ENCODE data around the gene TUT4. TPM values are rescaled to one million over a fixed set of nuclear protein-coding genes. Genes with fewer than 3 reads are reported as not detected.
"Not testable (repeated sequence)": the region's sequence is repeated elsewhere in the genome, so short reads cannot be mapped to it uniquely, and the experiment has no call there.

TUT4 gene
- total RNA-seq, 1 experiment from 2014 or later = 10.9 TPM

- Histone ChIP-seq H3K36me3 (no peaks in the 10 kb centered on the region), H3K4me3 (no peak overlapping the region), H3K27me3 (no peaks in the 10 kb centered on the region), H3K9me3 (no peaks in the 10 kb centered on the region)
- DNase-seq = no peak
These were observed 26.5 kb upstream of the TUT4 start for GRCh38 chr1:52579415-52579814.

GRCh38 chr1:52578066-52578465, 25.2 kb upstream of the TUT4 start:
- DNase-seq, H3K9me3 ChIP-seq, H3K4me3 ChIP-seq, H3K27me3 ChIP-seq, H3K36me3 ChIP-seq: not testable (repeated sequence)

- peaks cover 5% of the 10 kb centered on the region for H3K9me3 ChIP-seq
- no peak for DNase-seq
- H3K4me3 ChIP-seq = no peak overlapping the region
- no peaks in the 10 kb centered on the region for H3K36me3 ChIP-seq
- no peaks in the 10 kb centered on the region for H3K27me3 ChIP-seq
These were observed 23.2 kb upstream of the TUT4 start for GRCh38 chr1:52576074-52576473.

GRCh38 chr1:52574594-52574993, 21.7 kb upstream of the TUT4 start:
- H3K27me3 ChIP-seq = no peaks in the 10 kb centered on the region
- peak; percentile 61 for DNase-seq
- H3K4me3 ChIP-seq = no peak overlapping the region
- peaks cover 5% of the 10 kb centered on the region for H3K9me3 ChIP-seq
- no peaks in the 10 kb centered on the region for H3K36me3 ChIP-seq

- no peaks in the 10 kb centered on the region for H3K27me3 ChIP-seq
- H3K36me3 ChIP-seq = no peaks in the 10 kb centered on the region
- DNase-seq = no peak
- H3K9me3 ChIP-seq = peaks cover 5% of the 10 kb centered on the region
- no peak overlapping the region for H3K4me3 ChIP-seq
These were observed 19.5 kb upstream of the TUT4 start for GRCh38 chr1:52572387-52572786.

- Histone ChIP-seq H3K9me3 (peaks cover 5% of the 10 kb centered on the region), H3K36me3 (no peaks in the 10 kb centered on the region), H3K4me3 (no peak overlapping the region), H3K27me3 (no peaks in the 10 kb centered on the region)
- no peak for DNase-seq
These were observed 18.9 kb upstream of the TUT4 start for GRCh38 chr1:52571783-52572182.

- H3K4me3 ChIP-seq = no peak overlapping the region
- H3K36me3 ChIP-seq = no peaks in the 10 kb centered on the region
- no peaks in the 10 kb centered on the region for H3K27me3 ChIP-seq
- DNase-seq = no peak
- H3K9me3 ChIP-seq = peaks cover 5% of the 10 kb centered on the region
These were observed 16.7 kb upstream of the TUT4 start for GRCh38 chr1:52569449-52570210.

- no peak for DNase-seq
- H3K4me3 ChIP-seq = no peak overlapping the region
- H3K9me3 ChIP-seq = peaks cover 5% of the 10 kb centered on the region
- H3K27me3 ChIP-seq = no peaks in the 10 kb centered on the region
- no peaks in the 10 kb centered on the region for H3K36me3 ChIP-seq
These were observed 15.1 kb upstream of the TUT4 start for GRCh38 chr1:52567943-52568342.

- DNase-seq = no peak
- Histone ChIP-seq H3K4me3 (no peak overlapping the region), H3K9me3 (no peaks in the 10 kb centered on the region), H3K36me3 (no peaks in the 10 kb centered on the region), H3K27me3 (no peaks in the 10 kb centered on the region)
These were observed 9.9 kb upstream of the TUT4 start for GRCh38 chr1:52562766-52563165.

GRCh38 chr1:52559875-52560274, 7.0 kb upstream of the TUT4 start:
- Histone ChIP-seq H3K9me3 (no peaks in the 10 kb centered on the region), H3K27me3 (no peaks in the 10 kb centered on the region), H3K36me3 (no peaks in the 10 kb centered on the region), H3K4me3 (no peak overlapping the region)
- DNase-seq = no peak

GRCh38 chr1:52558941-52559340, 6.0 kb upstream of the TUT4 start:
- H3K36me3 ChIP-seq = no peaks in the 10 kb centered on the region
- no peak for DNase-seq
- H3K27me3 ChIP-seq = no peaks in the 10 kb centered on the region
- H3K4me3 ChIP-seq = no peak overlapping the region
- H3K9me3 ChIP-seq = no peaks in the 10 kb centered on the region

- Histone ChIP-seq H3K36me3 (no peaks in the 10 kb centered on the region), H3K9me3 (no peaks in the 10 kb centered on the region), H3K27me3 (no peaks in the 10 kb centered on the region), H3K4me3 (no peak overlapping the region)
- DNase-seq = no peak
These were observed 3.9 kb upstream of the TUT4 start for GRCh38 chr1:52556641-52557360.

GRCh38 chr1:52554756-52555155, 1.9 kb upstream of the TUT4 start:
- Histone ChIP-seq H3K36me3 (no peaks in the 10 kb centered on the region), H3K9me3 (no peaks in the 10 kb centered on the region), H3K27me3 (no peaks in the 10 kb centered on the region), H3K4me3 (no peak overlapping the region)
- DNase-seq = no peak

GRCh38 chr1:52554267-52554640, 1.4 kb upstream of the TUT4 start:
- Histone ChIP-seq H3K9me3 (no peaks in the 10 kb centered on the region), H3K27me3 (no peaks in the 10 kb centered on the region), H3K36me3 (no peaks in the 10 kb centered on the region), H3K4me3 (peak overlapping the region; percentile 94)
- no peak for DNase-seq

GRCh38 chr1:52553362-52554266, 722 bp upstream of the TUT4 start:
- peak; percentile 95 for DNase-seq
- Histone ChIP-seq H3K4me3 (peak overlapping the region; percentile 94), H3K27me3 (no peaks in the 10 kb centered on the region), H3K9me3 (no peaks in the 10 kb centered on the region), H3K36me3 (no peaks in the 10 kb centered on the region)

GRCh38 chr1:52552236-52552504, 722 bp downstream of the TUT4 start:
- H3K36me3 ChIP-seq = no peaks in the 10 kb centered on the region
- no peaks in the 10 kb centered on the region for H3K9me3 ChIP-seq
- H3K27me3 ChIP-seq = no peaks in the 10 kb centered on the region
- H3K4me3 ChIP-seq = peak overlapping the region; percentile 94
- DNase-seq = peak; percentile 41

- Histone ChIP-seq H3K4me3 (peak overlapping the region; percentile 94), H3K27me3 (no peaks in the 10 kb centered on the region), H3K9me3 (no peaks in the 10 kb centered on the region), H3K36me3 (no peaks in the 10 kb centered on the region)
- peak; percentile 25 for DNase-seq
These were observed 1.2 kb downstream of the TUT4 start for GRCh38 chr1:52551507-52552235.
